Esophagus squamous epithelium (tissue), 4 donors: ENCODE results near the gene ASCC2.

Experiments
- CTCF ChIP-seq, 6 experiments: fragments of 450-650 bp in 4 of 6; fragments of 200-600 bp in 2 of 6; sonication (generic) in 2 of 6; IDR thresholded peaks; one replicate each; pipeline ENCODE4 v1.5.1; 2016 to 2019; ENCODE audit warnings: antibody characterized with exemption in 6 of 6, mild to moderate bottlenecking in 4 of 6, moderate library complexity in 4 of 6
- POLR2A ChIP-seq, 4 donors: fragments of 450-650 bp; IDR thresholded peaks; one replicate each; pipeline ENCODE4 v1.6.1; 2017; ENCODE audit warnings: antibody characterized with exemption in 4 of 4, mild to moderate bottlenecking in 4 of 4, moderate library complexity in 3 of 4

GRCh38 chr22:29740216-29740615, 97.9 kb downstream of the ASCC2 start:
- TF ChIP-seq CTCF (IDR thresholded peaks at IDR 0.05) (no peak), POLR2A (IDR thresholded peaks at IDR 0.05) (no peak)
